Smooth muscle cell (in vitro differentiated cells): Measurements from ENCODE around the gene NKPD1. TPM values are rescaled to one million over a fixed set of nuclear protein-coding genes. Genes with fewer than 3 reads are reported as not detected.
A peak's percentile ranks its signal among the peaks of the same experiment; 100 is the strongest.

Experiments used
- DNase-seq: peaks from one replicate; lab custom pipeline; 2025; ENCODE audit not compliant: unreplicated experiment; lab: John Stamatoyannopoulos, UW
- H2AFZ ChIP-seq: fragments of 200-600 bp; sonication (generic); 2 replicates; pipeline ENCODE4 v1.6.0; 2016; ENCODE audit warnings: antibody characterized with exemption, low read depth, mild to moderate bottlenecking
- H3F3A ChIP-seq: fragments of 200-600 bp; sonication (generic); 2 replicates; pipeline ENCODE4 v1.6.0; 2017; ENCODE audit warnings: antibody characterized with exemption, low read depth
- H3K27ac ChIP-seq: fragments of 200-600 bp; sonication (generic); 2 replicates; pipeline ENCODE4 v1.5.1; 2016; ENCODE audit warnings: low read depth, mild to moderate bottlenecking
- H3K27me3 ChIP-seq: fragments of 200-600 bp; sonication (generic); 2 replicates; pipeline ENCODE4 v1.6.1; 2016; ENCODE audit warnings: low read depth, mild to moderate bottlenecking
- H3K36me3 ChIP-seq: fragments of 200-600 bp; sonication (generic); 2 replicates; pipeline ENCODE4 v1.5.1; 2016; ENCODE audit warnings: low read depth
- H3K4me1 ChIP-seq: fragments of 200-600 bp; sonication (generic); 2 replicates; pipeline ENCODE4 v1.5.1; 2016; ENCODE audit warnings: low read depth
- H3K4me2 ChIP-seq: fragments of 200-600 bp; sonication (generic); 2 replicates; pipeline ENCODE4 v1.6.0; 2016; ENCODE audit warnings: mild to moderate bottlenecking
- H3K4me3 ChIP-seq: fragments of 200-600 bp; sonication (generic); 2 replicates; pipeline ENCODE4 v1.5.1; 2016; ENCODE audit warnings: mild to moderate bottlenecking
- H3K79me2 ChIP-seq: fragments of 200-600 bp; sonication (generic); 2 replicates; pipeline ENCODE4 v1.6.0; 2016; ENCODE audit warnings: low read depth, mild to moderate bottlenecking
- H3K9ac ChIP-seq: fragments of 200-600 bp; sonication (generic); 2 replicates; pipeline ENCODE4 v1.6.0; 2016; ENCODE audit warnings: low read depth
- H3K9me3 ChIP-seq: fragments of 200-600 bp; sonication (generic); replicated peaks from 2 replicates; pipeline ENCODE4 v1.5.1; 2016; ENCODE audit warnings: low read depth
- H4K20me1 ChIP-seq: fragments of 200-600 bp; sonication (generic); 2 replicates; pipeline ENCODE4 v1.6.0; 2016; ENCODE audit warnings: low read depth
- CTCF ChIP-seq: fragments of 200-600 bp; sonication (generic); IDR thresholded peaks from 2 replicates; pipeline ENCODE4 v1.5.1; 2017; ENCODE audit warnings: borderline replicate concordance, mild to moderate bottlenecking, antibody characterized with exemption; ENCODE audit not compliant: insufficient read depth, poor library complexity, severe bottlenecking
- WGBS: methylation state at CpG from one replicate; pipeline ENCODE4 v1.1.7; 2016; ENCODE audit warnings: low lambda C conversion rate; 5-methylcytosine and 5-hydroxymethylcytosine counted together
- polyA plus RNA-seq: library from polyadenylated mRNA; unstranded; fragments of >200 nt; fragmentation: Nextera tagmentation; extraction: Ambion mirVana; gene quantifications from 2 replicates; pipeline ENCODE4 v1.2.1, GENCODE V29; 2016
- total RNA-seq: library from RNA; depleted of rRNA; stranded (reverse); fragments of >200 nt; gene quantifications from 2 replicates; pipeline ENCODE4 v1.2.3, GENCODE V29; 2014

NKPD1 gene
- total and polyA plus RNA-seq, 2 experiments from 2014 or later = 0.13 to 1.6 TPM

DNA sequence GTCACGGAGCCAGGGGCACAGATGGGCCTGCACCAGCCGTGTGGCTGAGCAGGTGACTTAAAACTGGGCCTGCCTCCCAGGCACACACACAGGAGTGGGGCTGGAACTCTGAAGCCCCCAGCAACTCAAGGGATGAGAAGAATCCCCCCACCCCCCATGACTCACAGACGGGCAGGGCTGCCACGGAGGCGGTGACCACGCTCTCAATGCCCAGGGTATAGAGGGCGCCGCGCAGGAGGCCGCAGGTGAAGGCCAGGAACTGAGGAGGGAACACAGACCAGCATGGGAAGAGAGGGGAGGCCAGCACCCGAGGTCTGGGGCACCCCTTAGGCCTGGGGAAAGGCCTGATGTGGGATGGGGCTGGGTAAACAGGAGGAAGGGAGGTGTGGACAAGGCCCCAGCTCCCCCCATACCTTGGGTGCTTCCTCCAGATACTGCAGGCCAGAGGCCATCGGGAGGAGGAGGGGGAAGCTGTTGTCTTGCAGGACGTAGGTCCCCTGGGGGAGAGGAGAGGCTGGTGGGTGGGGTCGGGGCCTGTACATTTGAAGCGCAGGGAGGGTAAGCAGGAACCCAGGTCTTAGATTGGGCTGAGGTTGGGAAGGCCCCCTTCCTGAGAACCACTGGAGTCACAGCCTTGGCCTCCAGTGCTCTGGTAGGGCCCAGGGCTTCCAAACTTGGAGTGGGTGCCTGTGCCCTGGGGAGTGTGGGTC lies 3.1 kb upstream of the NKPD1 start:
- Histone ChIP-seq H3K9ac (no peak overlapping the region), H3F3A (no peaks in the 10 kb centered on the region), H3K27me3 (no peaks in the 10 kb centered on the region), H3K36me3 (no peaks in the 10 kb centered on the region), H3K27ac (no peak overlapping the region), H3K4me1 (no peaks in the 10 kb centered on the region), H3K79me2 (no peaks in the 10 kb centered on the region), H4K20me1 (no peaks in the 10 kb centered on the region), H3K9me3 (no peaks in the 10 kb centered on the region), H2AFZ (no peak overlapping the region), H3K4me2 (peak overlapping the region; percentile 60), H3K4me3 (no peak overlapping the region)
- DNase-seq = no peak
- WGBS = 82% methylated on average over 15 of the region's 15 CpGs
- TF ChIP-seq CTCF = no peak

- DNase-seq = no peak
- H3F3A ChIP-seq = no peaks in the 10 kb centered on the region
- H3K36me3 ChIP-seq = no peaks in the 10 kb centered on the region
- no peaks in the 10 kb centered on the region for H3K79me2 ChIP-seq
- no peaks in the 10 kb centered on the region for H4K20me1 ChIP-seq
- H3K27ac ChIP-seq = no peak overlapping the region
- no peak overlapping the region for H3K4me3 ChIP-seq
- no peak overlapping the region for H3K9ac ChIP-seq
- WGBS = 83% methylated on average over 16 of the region's 17 CpGs
- no peak overlapping the region for H2AFZ ChIP-seq
- H3K4me2 ChIP-seq = no peak overlapping the region
- H3K27me3 ChIP-seq = no peaks in the 10 kb centered on the region
- TF ChIP-seq CTCF = no peak
- no peaks in the 10 kb centered on the region for H3K9me3 ChIP-seq
- no peaks in the 10 kb centered on the region for H3K4me1 ChIP-seq
Observed at GRCh38 chr19:45163156-45163555, 2.4 kb upstream of the NKPD1 start.

- no peak overlapping the region for H3K27ac ChIP-seq
- no peaks in the 10 kb centered on the region for H3K9me3 ChIP-seq
- no peak overlapping the region for H3K4me2 ChIP-seq
- no peak overlapping the region for H2AFZ ChIP-seq
- TF ChIP-seq CTCF = no peak
- WGBS = 94% methylated on average over 13 of the region's 18 CpGs
- H3K79me2 ChIP-seq = no peaks in the 10 kb centered on the region
- no peak for DNase-seq
- no peak overlapping the region for H3K4me3 ChIP-seq
- no peaks in the 10 kb centered on the region for H3K36me3 ChIP-seq
- H3K9ac ChIP-seq = no peak overlapping the region
- H3K27me3 ChIP-seq = no peaks in the 10 kb centered on the region
- H4K20me1 ChIP-seq = no peaks in the 10 kb centered on the region
- no peaks in the 10 kb centered on the region for H3F3A ChIP-seq
- no peaks in the 10 kb centered on the region for H3K4me1 ChIP-seq
Observed at GRCh38 chr19:45162608-45163143, 1.9 kb upstream of the NKPD1 start.
